ENCODE data around the gene ZNF148. TPM values are rescaled to one million over a fixed set of nuclear protein-coding genes. Genes with fewer than 3 reads are reported as not detected.

Gene ZNF148
- total RNA-seq = 81.4 TPM

GRCh38 chr3:125374996-125375941 is at the start of gene ZNF148:
Gene ZNF148 (minus strand): TSS chr3:125375325. CDS start chr3:125313640, 61,685 bp downstream.

GRCh38 chr3:125212509-125213363 is 162.4 kb downstream of the ZNF148 start, which contains the start of gene SLC12A8:
Gene SLC12A8 (minus strand): TSS chr3:125212748. CDS start chr3:125211349, 1,399 bp downstream.

Small RNA genes lying within 50 kb of the gene (small RNA-seq; reads per million reads assigned to genes)
- not detected for gene RNU6-232P

Other genes with a start within 250 kb of the ZNF148 start
- 5.8 TPM for gene SLC12A8, start 162.6 kb downstream of the ZNF148 start, total RNA-seq
- 84.7 TPM for gene SNX4, start 144.9 kb upstream of the ZNF148 start, total RNA-seq
- 24.5 TPM for gene OSBPL11, start 220.2 kb upstream of the ZNF148 start, total RNA-seq

All from diencephalon (tissue), 1 donor.